HG03108 (cell line): ENCODE data around the gene AMELX.

Experiments
- ATAC-seq: cut with Tn5 transposase; IDR thresholded peaks from one replicate; pipeline ENCODE4 v1.9.1; 2021; ENCODE audit warnings: moderate library complexity; ENCODE audit not compliant: unreplicated experiment

Gene AMELX

DNA sequence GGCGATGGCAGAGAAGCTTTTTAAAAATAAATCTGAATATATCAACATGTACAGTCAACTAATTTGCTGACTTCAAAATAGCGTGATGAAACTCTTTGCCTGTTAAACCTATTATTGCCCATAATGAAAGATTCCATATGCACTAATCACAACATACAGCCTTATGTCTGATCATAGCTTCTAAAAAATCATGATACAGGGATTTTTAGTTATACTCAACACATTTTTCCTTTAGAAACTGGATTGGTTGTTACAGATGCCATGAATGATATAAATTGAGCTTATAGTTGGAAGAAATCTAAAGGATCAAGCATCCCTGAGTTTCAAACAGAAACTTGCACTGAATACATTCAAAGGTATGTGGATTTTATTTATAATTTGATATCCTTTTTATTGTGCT lies at the start of gene AMELX:
AMELX (plus strand) TSS at position 301 of the 400 bp plus-strand sequence. CDS start 1,376 bp downstream, outside the sequence.
- ATAC-seq: no peak

DNA sequence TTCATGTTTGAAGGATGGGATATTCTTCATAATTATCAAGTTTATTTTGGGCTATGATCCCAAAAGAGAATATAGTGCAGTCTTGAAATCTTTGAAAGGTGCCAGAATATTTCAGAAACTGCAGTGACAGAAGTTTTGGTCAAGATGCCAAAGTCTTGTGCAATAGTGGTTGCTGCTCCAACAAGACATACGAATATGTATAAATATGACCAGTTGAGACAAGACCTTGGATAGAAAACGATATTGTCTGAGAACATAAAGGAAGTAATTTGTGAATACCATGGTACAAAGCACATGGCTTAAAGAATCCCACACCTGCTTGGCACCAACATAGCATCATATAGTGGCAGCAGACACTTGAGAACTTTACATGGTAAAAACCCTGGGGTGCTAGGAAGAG lies 48.6 kb upstream of the AMELX start:
- no peak for ATAC-seq

- no peak for ATAC-seq
Measured at GRCh38 chrX:11254417-11255109, 38.6 kb upstream of the AMELX start.

- ATAC-seq: no peak
Measured at GRCh38 chrX:11257290-11257689, 35.9 kb upstream of the AMELX start.

- no peak for ATAC-seq
Measured at GRCh38 chrX:11257711-11258110, 35.5 kb upstream of the AMELX start.

DNA sequence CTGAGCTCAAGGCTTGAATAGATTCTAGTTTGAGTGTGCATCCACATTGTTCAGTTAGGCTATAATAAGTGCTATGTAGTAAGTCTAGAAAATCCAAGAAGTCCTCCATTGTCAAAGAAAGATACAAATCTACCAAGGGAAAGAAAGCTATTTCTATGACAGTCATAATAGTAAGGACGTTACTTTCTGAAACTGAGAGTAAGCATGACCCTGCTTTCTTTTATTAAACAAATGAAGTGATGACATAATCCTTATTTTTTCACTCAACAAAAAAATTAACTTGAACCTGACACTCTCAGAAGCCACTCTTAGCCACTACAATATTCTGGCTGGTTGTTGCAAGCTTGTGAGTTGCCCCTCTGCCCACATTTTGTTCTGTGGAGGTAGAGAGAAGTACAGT lies 33.8 kb upstream of the AMELX start:
- ATAC-seq: no peak

- ATAC-seq: no peak
Measured at GRCh38 chrX:11261260-11261659, 32.0 kb upstream of the AMELX start.

GRCh38 chrX:11264925-11265324 lies 28.3 kb upstream of the AMELX start:
- no peak for ATAC-seq

DNA sequence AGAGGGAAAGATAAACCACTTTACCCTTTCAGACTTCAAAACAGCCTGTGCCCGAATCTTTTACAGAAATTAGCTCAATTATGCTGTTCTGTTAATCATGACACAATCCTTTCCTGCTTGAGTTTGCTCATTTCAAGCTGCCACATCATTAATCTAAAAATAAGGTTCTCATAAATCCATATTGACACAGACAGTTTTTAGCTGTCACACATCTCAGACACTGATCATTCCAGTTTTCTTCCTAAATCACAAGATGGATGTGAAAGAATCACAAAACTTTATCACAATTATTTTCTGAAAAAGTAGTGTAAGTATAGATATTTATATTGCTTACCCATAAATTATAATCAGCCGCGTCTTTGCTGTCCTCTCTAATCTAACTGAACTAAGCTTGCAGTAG lies 27.9 kb upstream of the AMELX start:
- ATAC-seq: no peak

- ATAC-seq: no peak
Measured at GRCh38 chrX:11266573-11267003, 26.6 kb upstream of the AMELX start.

DNA sequence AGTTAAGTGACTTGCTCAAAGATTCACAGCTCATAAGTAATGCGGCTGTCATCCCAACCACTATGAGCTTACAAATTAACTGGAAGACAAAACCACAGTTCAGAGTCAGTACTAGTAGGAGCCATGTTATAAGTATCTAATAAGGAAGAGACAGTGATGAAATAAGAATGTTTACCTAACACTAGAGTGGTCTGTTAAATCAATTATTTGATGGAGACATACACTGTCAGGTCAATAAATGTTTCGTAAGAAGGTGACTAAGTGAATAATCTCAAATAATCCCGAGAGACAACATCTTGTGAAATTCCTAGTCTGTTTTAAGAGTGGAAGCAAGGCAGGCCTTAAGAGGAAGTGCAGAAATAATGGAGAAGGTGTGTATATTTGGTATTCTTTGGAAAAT lies 25.8 kb upstream of the AMELX start:
- ATAC-seq: no peak

DNA sequence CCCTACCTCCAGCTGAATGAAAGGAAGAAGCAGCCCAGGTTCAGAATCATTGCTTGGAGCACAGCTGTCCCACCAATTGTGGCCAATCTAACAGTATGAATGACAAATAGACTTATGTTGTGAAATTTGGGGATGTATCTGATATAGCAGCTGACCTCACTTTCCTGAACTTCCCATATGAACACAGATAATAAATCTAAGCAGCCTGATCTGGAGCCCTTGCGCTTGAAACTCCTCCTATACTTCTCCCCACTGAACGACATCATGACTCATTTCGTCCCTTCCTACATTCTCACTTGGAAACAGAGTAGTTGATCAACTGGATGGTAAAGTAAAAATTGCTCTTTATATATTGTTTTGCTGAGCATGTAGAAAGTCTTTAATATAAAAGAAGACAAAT lies 24.2 kb upstream of the AMELX start:
- ATAC-seq: no peak

DNA sequence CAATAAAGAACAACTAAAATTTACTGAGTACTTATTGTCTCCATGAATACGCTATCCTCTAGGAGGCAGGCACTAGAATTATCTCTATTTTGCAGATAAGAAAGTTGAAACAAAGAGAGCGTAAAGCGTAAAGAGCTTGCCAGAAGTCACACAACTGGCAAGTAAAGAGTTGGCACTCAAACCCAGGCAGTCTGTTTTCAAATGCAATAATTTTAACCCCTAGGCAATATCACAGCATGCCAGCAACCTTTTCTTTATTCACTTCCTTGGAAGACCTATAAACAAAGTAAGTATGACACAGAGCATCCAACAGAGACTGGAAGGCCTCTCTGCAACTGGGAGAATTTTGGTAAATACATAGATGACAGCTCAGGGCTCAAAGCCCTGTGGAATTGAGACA lies 23.2 kb upstream of the AMELX start:
- no peak for ATAC-seq

DNA sequence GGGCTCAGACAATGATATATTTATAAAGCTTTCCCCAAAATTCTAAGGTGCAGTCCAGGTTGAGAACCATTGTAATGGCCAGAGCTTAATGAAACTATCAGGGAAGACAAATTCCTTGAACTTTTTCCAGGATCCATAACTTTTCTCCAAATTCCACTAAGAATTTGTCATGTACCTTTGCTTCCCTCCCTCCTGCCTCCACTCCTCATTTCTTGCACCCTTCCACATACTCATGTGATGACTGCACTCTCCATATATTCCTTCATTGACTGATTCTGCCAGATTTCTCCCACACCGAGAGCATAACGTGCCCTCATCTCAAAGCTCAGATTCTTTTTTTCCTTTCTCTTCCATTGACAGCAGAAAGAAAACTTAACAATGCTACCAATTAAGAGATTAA lies 20.9 kb upstream of the AMELX start:
- no peak for ATAC-seq

DNA sequence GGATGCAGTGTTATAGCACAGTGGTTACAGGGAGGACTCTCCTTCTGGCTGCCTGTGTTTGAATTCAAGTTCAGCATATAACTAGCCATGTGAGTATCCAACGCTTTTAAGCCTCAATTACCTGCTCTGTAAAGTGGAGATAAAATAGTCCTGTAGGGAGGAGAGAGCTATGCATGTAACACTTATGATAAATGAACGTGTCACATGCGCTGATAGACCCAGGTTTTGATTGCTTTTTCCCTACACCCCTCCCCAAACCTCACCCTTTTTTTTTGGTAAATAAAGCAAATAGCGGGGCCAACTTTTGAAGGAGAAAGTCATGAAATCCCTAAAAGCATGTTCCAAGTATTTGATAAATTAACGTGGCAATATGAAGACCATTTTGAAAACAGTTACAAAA lies 20.4 kb upstream of the AMELX start:
- ATAC-seq: no peak

GRCh38 chrX:11273544-11273943 lies 19.7 kb upstream of the AMELX start:
- ATAC-seq: no peak

- ATAC-seq: no peak
Measured at GRCh38 chrX:11282043-11282442, 11.2 kb upstream of the AMELX start.

- ATAC-seq: no peak
Measured at GRCh38 chrX:11285651-11286050, 7.6 kb upstream of the AMELX start.

- ATAC-seq: no peak
Measured at GRCh38 chrX:11287505-11287904, 5.7 kb upstream of the AMELX start.

DNA sequence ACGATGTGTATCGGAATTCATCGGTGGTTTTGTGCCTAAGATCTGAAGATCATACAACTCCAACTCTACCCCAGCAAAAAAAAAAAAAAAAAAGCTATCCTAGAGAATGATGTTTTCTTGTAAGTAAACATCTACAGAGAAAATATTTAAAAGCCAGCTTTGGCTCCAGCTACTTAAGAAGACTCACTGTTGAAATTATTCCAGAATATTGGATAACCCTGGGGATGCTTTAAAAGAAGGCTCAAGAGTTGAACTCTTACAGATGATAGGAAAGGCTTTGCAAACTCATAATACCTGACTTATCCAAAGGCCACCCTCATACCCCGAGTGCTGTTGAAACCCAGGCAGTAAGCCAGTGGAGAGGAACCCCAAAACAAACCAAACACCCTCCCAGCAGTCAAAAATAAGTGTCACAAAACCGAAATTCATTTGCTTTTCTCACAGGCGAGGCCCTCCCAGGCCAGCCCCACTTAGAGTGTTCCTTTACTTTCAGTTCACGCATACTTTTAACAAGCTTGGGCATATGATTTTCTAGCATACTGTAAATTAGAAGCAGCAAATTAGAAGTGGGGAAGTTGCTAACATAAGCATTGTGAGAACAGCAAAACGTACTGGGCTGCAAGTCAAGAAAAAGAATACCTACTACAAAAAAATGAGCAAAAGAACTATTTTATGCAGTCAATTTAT lies 2.7 kb upstream of the AMELX start:
- no peak for ATAC-seq

DNA sequence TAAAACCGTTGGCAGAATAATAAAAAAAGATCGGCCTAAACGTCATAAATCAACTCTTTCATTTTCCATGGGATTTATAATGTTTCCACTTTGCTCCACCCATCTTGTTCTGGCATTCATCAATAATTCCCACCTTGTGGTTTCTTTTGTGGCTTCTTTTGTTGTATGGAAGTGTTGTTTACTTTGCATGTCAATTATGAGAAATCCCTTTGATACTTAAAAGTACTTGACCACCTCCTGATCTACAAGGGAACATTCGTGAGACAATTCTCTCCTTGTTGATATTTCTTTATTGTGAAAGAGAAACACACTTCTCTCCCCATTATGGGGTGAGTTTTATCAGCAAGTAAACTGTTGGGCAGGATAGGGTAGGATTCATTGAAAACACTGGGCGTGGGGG lies 2.8 kb downstream of the AMELX start:
- no peak for ATAC-seq

DNA sequence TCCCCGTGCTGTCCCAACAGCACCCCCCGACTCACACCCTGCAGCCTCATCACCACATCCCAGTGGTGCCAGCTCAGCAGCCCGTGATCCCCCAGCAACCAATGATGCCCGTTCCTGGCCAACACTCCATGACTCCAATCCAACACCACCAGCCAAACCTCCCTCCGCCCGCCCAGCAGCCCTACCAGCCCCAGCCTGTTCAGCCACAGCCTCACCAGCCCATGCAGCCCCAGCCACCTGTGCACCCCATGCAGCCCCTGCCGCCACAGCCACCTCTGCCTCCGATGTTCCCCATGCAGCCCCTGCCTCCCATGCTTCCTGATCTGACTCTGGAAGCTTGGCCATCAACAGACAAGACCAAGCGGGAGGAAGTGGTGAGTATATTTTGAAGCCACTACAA lies 5.4 kb downstream of the AMELX start:
- ATAC-seq: no peak

- ATAC-seq: no peak
Measured at GRCh38 chrX:11304829-11305228, 11.6 kb downstream of the AMELX start.
